HG03135 (cell line): ENCODE results near the gene ADAMTS17.
"Not testable (repeated sequence)": the region's sequence is repeated elsewhere in the genome, so short reads cannot be mapped to it uniquely, and the experiment has no call there.

Experiments
- ATAC-seq: cut with Tn5 transposase; IDR thresholded peaks from one replicate; pipeline ENCODE4 v1.9.1; 2021; ENCODE audit warnings: mild to moderate bottlenecking, moderate library complexity; ENCODE audit not compliant: unreplicated experiment

The ADAMTS17 gene

GRCh38 chr15:100096700-100097099 lies 245.1 kb downstream of the ADAMTS17 start:
- ATAC-seq: no peak

GRCh38 chr15:100096248-100096600 lies 245.6 kb downstream of the ADAMTS17 start:
- no peak for ATAC-seq

GRCh38 chr15:100095541-100096247 lies 246.1 kb downstream of the ADAMTS17 start:
- no peak for ATAC-seq

- ATAC-seq: no peak
These were observed 247.7 kb downstream of the ADAMTS17 start for GRCh38 chr15:100094127-100094510.

- ATAC-seq: no peak
These were observed 248.3 kb downstream of the ADAMTS17 start for GRCh38 chr15:100093211-100094126.

- no peak for ATAC-seq
These were observed 249.7 kb downstream of the ADAMTS17 start for GRCh38 chr15:100092034-100092433.

- no peak for ATAC-seq
These were observed 251.4 kb downstream of the ADAMTS17 start for GRCh38 chr15:100090411-100090810.

GRCh38 chr15:100084042-100084821 lies 257.5 kb downstream of the ADAMTS17 start:
- ATAC-seq: not testable (repeated sequence)

- ATAC-seq: no peak
These were observed 258.2 kb downstream of the ADAMTS17 start for GRCh38 chr15:100083572-100083971.

- no peak for ATAC-seq
These were observed 258.9 kb downstream of the ADAMTS17 start for GRCh38 chr15:100082761-100083402.

- ATAC-seq: no peak
These were observed 260.3 kb downstream of the ADAMTS17 start for GRCh38 chr15:100081454-100081853.

- no peak for ATAC-seq
These were observed 263.1 kb downstream of the ADAMTS17 start for GRCh38 chr15:100078511-100079220.

- ATAC-seq: no peak
These were observed 266.5 kb downstream of the ADAMTS17 start for GRCh38 chr15:100075229-100075628.

- no peak for ATAC-seq
These were observed 267.8 kb downstream of the ADAMTS17 start for GRCh38 chr15:100073982-100074381.

- not testable (repeated sequence) for ATAC-seq
These were observed 275.1 kb downstream of the ADAMTS17 start for GRCh38 chr15:100066521-100067280.

GRCh38 chr15:100061944-100062343 lies 279.8 kb downstream of the ADAMTS17 start:
- no peak for ATAC-seq

- no peak for ATAC-seq
These were observed 281.4 kb downstream of the ADAMTS17 start for GRCh38 chr15:100060276-100060926.

GRCh38 chr15:100059521-100059920 lies 282.3 kb downstream of the ADAMTS17 start:
- ATAC-seq: no peak

GRCh38 chr15:100059094-100059493 lies 282.7 kb downstream of the ADAMTS17 start:
- ATAC-seq: no peak
